Measurements from ENCODE around the gene GPR107.

The GPR107 gene

DNA sequence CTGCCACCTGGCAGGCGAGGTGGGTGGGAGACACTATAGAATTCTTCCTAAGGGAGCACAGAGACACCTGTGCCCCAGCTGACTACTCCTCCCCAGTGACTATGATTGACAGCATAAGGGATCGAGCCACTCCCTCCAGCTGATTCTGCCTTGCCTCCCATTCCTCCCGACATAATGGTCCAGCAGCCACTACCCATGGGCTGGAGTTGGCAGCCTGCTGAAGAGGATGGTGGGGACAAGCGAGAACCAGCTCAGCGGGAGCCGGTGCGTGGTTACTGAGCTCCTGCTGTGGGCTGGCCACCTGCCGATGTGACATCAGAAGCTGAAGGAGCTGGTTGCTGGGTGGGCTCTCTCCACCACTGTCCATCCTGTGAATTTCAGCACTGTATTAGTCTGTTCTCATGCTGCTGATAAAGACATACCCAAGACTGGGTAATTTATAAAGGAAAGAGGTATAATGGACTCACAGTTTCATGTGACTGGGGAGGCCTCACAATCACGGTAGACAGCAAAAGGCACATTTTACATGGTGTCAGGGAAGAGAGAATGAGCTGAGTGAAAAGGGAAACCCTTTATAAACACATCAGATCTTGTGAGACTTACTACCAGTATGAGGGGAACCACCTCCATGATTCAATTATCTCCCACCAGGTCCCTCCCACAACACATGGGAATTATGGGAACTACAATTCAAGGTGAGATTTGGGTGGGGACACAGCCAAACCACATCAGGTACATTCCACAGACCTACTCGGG, 106.4 kb downstream of the GPR107 start:
- DNase-seq (ENCODE audit: low spot score), result no peak

- no peak for DNase-seq (ENCODE audit: low spot score)
Measured at GRCh38 chr9:130160862-130161470, 107.3 kb downstream of the GPR107 start.

DNA sequence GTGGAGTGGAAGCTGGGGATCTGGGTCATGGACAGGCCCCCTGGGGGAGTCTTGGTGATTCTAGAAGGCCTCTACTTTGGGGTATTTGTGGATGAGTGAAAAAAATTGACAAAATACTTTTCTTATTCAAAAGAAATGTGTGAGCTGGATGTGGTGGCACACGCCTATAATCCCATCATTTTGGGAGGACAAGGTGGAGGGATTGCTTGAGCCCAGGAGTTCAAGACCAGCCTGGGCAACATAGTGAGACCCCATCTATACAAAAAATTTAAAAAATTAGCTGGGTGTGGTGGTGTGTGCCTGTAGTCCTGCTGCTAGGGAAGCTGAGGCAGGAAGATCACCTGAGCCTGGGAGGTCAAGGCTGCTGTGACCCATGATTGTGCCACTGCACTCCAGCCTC, 111.9 kb downstream of the GPR107 start:
- no peak for DNase-seq (ENCODE audit: low spot score)

- DNase-seq (ENCODE audit: low spot score), result no peak
Measured at GRCh38 chr9:130166399-130166798, 112.7 kb downstream of the GPR107 start.

- no peak for DNase-seq (ENCODE audit: low spot score)
Measured at GRCh38 chr9:130167927-130168326, 114.2 kb downstream of the GPR107 start.

DNA sequence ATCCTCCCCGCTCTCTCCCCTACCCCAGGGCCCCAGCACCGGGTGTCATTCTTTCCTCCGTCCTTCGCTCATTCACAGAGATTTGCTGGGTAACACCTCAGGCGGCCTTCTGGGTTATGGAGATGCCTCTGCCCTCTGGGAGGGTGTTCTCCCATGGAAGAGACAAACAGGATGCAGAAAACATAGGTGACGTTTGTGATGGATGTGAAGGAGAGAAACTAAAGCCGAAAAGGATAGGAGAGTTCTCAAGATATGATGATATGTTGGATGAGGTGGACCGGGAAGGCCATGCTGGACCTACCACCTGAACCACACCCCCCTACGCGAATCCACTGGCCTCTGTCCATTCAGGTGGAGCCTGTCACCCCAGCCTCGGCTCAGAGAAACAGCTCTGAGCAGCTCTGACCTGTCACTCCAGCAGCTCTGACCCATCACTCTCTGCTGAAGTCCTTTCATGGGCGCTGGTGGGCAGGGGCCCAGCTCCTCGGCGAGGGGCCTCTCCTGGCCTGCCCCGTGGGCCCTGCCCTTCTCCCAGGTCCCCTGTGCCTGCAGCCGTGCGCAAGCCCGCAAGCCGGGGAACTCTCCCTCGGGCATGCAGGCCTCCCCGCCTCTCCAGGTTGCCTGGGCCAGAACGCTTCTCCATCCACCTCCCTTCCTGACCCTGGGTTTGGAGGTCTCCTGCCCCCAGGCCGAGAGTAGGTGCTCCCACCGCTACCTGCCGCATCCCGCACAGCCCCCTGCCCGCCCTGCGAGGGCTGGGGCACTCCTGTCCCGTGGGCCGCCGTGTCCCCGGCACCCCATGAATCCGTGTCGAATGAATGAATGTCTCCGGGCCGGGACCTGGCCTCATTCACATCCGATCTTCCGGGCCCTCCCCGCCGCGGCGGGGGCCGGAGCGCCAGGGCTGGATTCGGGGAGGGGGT, 117.8 kb downstream of the GPR107 start:
- no peak for DNase-seq (ENCODE audit: low spot score)

GRCh38 chr9:130172161-130172857, 118.6 kb downstream of the GPR107 start, which contains the start of gene NCS1:
Gene NCS1, plus strand, starts transcription at chr9:130172404. Its CDS starts 260 bp downstream, at chr9:130172664.
- DNase-seq (ENCODE audit: low spot score), result peak; percentile 88

- no peak for DNase-seq (ENCODE audit: low spot score)
Measured at GRCh38 chr9:130172858-130173665, 119.4 kb downstream of the GPR107 start.

- no peak for DNase-seq (ENCODE audit: low spot score)
Measured at GRCh38 chr9:130173666-130173983, 119.9 kb downstream of the GPR107 start.

DNA sequence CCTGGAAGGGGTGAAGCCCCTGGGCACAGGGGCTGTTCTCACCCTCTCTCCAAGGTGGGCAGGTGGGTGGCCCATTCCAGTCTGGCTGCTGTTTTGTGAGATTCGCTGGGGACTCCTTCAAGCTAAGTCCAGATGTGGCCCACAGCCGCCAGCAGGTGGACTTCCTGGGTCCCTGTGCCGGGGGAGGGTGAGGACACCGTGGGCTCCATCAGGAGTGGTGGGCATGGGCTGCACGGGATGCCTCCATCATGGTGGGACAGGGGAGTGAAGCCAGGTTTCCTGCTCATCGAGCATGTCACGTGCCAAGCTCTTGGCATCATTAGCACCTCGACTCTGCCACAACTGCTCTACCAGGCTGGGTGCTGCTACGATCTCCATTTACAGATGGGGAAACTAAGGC, 120.3 kb downstream of the GPR107 start:
- DNase-seq (ENCODE audit: low spot score), result no peak

DNA sequence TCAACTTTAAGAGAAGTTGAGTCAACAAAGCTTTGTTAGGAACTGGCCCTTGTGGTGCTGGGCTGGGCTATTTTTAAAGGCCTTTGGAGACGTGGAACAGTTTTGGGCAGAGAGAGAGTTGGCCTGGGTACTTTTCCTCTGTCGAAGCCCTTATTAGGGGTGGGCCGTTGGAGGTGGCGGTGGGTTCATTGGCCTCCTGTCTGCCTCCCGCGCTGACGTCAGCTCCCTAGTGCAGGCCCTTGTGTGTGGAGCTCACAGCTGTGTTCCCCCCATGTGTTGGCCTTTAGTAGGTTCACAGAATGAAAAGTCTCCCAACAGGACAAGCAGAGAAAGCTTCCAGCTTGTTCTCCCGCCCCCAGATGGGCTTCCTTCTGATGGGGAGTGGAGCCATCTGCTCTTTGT, 121.2 kb downstream of the GPR107 start:
- no peak for DNase-seq (ENCODE audit: low spot score)

DNA sequence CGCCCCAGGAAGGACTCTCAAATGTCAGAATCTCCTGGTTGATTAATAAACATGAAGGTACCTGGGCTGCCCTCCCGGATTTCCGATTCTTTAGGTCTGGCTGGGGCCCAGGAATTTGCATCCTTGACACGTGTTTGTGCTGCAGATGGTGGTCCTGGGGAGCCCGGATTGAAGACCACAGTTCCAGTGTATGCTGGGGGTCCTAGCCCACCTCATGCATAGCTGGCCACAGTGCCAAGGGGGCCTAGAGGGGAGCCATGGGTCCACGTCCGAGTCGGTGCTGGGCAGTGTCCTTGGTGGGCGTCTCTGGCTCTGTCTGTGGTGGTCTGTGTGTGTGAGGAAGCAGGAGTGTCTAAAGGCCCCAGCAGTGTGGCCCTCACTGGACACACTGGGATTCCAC, 121.6 kb downstream of the GPR107 start:
- DNase-seq (ENCODE audit: low spot score), result no peak

DNA sequence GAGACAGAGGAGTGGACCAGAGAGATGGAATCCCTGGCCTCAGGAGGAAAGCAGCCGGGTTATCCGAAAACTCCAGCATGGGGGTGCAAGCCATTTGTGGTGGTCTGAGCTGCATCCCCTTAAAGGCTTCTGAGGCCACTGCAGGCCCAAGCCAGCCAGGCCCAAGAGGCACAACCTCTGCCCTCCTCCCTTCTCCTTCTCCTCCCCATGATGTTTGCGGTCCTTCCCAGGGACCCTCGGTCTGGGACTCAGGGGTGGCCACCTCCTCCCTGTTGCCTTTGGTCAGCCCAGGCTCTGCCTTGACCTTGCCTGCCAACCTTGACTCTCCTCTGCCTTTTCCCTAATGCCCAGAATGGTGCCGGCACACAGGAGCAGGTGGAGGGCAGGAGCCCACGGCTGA, 123.1 kb downstream of the GPR107 start:
- no peak for DNase-seq (ENCODE audit: low spot score)

- DNase-seq (ENCODE audit: low spot score), result no peak
Measured at GRCh38 chr9:130177898-130178805, 124.4 kb downstream of the GPR107 start.

- DNase-seq (ENCODE audit: low spot score), result no peak
Measured at GRCh38 chr9:130179331-130179907, 125.7 kb downstream of the GPR107 start.

GRCh38 chr9:130180516-130180915, 126.8 kb downstream of the GPR107 start:
- no peak for DNase-seq (ENCODE audit: low spot score)

GRCh38 chr9:130181678-130182380, 128.1 kb downstream of the GPR107 start:
- DNase-seq (ENCODE audit: low spot score), result no peak

- DNase-seq (ENCODE audit: low spot score), result no peak
Measured at GRCh38 chr9:130182381-130182909, 128.7 kb downstream of the GPR107 start.
